SJCRH30 (cell line): Measurements from ENCODE around the gene CFB. TPM values are rescaled to one million over a fixed set of nuclear protein-coding genes. Genes with fewer than 3 reads are reported as not detected.
"Not testable (repeated sequence)": the region's sequence is repeated elsewhere in the genome, so short reads cannot be mapped to it uniquely, and the experiment has no call there.

Source experiments
- DNase-seq, 2 experiments: peaks; one replicate each; pipeline ENCODE4 v3.0.0-alpha.2; 2015 to 2020
- H3K27ac ChIP-seq: fragments of 250-450 bp; sonication (Bioruptor Pico); 2 replicates; pipeline ENCODE4 v1.5.1; 2020; ENCODE audit warnings: mild to moderate bottlenecking, moderate library complexity
- H3K27me3 ChIP-seq: fragments of 250-450 bp; sonication (Bioruptor Pico); 2 replicates; pipeline ENCODE4 v1.5.1; 2020; ENCODE audit warnings: mild to moderate bottlenecking, moderate library complexity
- H3K36me3 ChIP-seq: fragments of 250-450 bp; sonication (Bioruptor Pico); 2 replicates; pipeline ENCODE4 v1.5.1; 2020; ENCODE audit warnings: mild to moderate bottlenecking, moderate library complexity
- H3K4me1 ChIP-seq: fragments of 250-450 bp; sonication (Bioruptor Pico); 2 replicates; pipeline ENCODE4 v1.5.1; 2020; ENCODE audit warnings: mild to moderate bottlenecking, moderate library complexity
- H3K4me3 ChIP-seq: fragments of 250-450 bp; sonication (Bioruptor Pico); 2 replicates; pipeline ENCODE4 v1.5.1; 2020; ENCODE audit warnings: mild to moderate bottlenecking, moderate library complexity
- H3K9me3 ChIP-seq: fragments of 250-450 bp; sonication (Bioruptor Pico); replicated peaks from 2 replicates; pipeline ENCODE4 v1.5.1; 2020; ENCODE audit warnings: mild to moderate bottlenecking, moderate library complexity
- total RNA-seq: library from RNA; depleted of rRNA; stranded (reverse); fragments of >200 nt; shearing (Covaris generic); gene quantifications from 2 replicates; pipeline ENCODE4 v1.2.3, GENCODE V29; 2014

Gene CFB
- total RNA-seq, 1 experiment from 2014 or later, result not detected

GRCh38 chr6:31906122-31906521 is 39.8 kb upstream of the CFB start:
- DNase-seq, result no peak
- Histone ChIP-seq H3K9me3 (no peaks in the 10 kb centered on the region), H3K4me3 (no peak overlapping the region), H3K27me3 (no peaks in the 10 kb centered on the region), H3K4me1 (no peaks in the 10 kb centered on the region), H3K27ac (no peak overlapping the region), H3K36me3 (no peaks in the 10 kb centered on the region)

- H3K27ac ChIP-seq, H3K27me3 ChIP-seq, H3K9me3 ChIP-seq, DNase-seq, H3K4me3 ChIP-seq, H3K36me3 ChIP-seq, H3K4me1 ChIP-seq: not testable (repeated sequence)
Measured at GRCh38 chr6:31906727-31907126, 39.2 kb upstream of the CFB start.

- no peak for DNase-seq
- no peaks in the 10 kb centered on the region for H3K36me3 ChIP-seq
- no peak overlapping the region for H3K4me3 ChIP-seq
- H3K4me1 ChIP-seq, result no peaks in the 10 kb centered on the region
- no peaks in the 10 kb centered on the region for H3K27me3 ChIP-seq
- no peak overlapping the region for H3K27ac ChIP-seq
- H3K9me3 ChIP-seq, result no peaks in the 10 kb centered on the region
Measured at GRCh38 chr6:31907158-31907813, 38.6 kb upstream of the CFB start.

- H3K4me3 ChIP-seq, H3K27ac ChIP-seq, H3K9me3 ChIP-seq, DNase-seq, H3K4me1 ChIP-seq, H3K36me3 ChIP-seq, H3K27me3 ChIP-seq: not testable (repeated sequence)
Measured at GRCh38 chr6:31908255-31908654, 37.6 kb upstream of the CFB start.

- H3K36me3 ChIP-seq, result no peaks in the 10 kb centered on the region
- no peak overlapping the region for H3K4me3 ChIP-seq
- H3K9me3 ChIP-seq, result no peaks in the 10 kb centered on the region
- H3K27me3 ChIP-seq, result no peaks in the 10 kb centered on the region
- no peaks in the 10 kb centered on the region for H3K4me1 ChIP-seq
- DNase-seq, result no peak
- H3K27ac ChIP-seq, result no peak overlapping the region
Measured at GRCh38 chr6:31908791-31909190, 37.1 kb upstream of the CFB start.

GRCh38 chr6:31909298-31909697 is 36.6 kb upstream of the CFB start:
- not testable (repeated sequence) for H3K4me1 ChIP-seq, H3K27me3 ChIP-seq, H3K27ac ChIP-seq, H3K4me3 ChIP-seq, H3K9me3 ChIP-seq, H3K36me3 ChIP-seq, DNase-seq

GRCh38 chr6:31911826-31912585 is 33.9 kb upstream of the CFB start:
- DNase-seq, result no peak
- H3K27me3 ChIP-seq, result no peaks in the 10 kb centered on the region
- no peak overlapping the region for H3K27ac ChIP-seq
- no peaks in the 10 kb centered on the region for H3K36me3 ChIP-seq
- H3K9me3 ChIP-seq, result no peaks in the 10 kb centered on the region
- no peaks in the 10 kb centered on the region for H3K4me1 ChIP-seq
- H3K4me3 ChIP-seq, result no peak overlapping the region

GRCh38 chr6:31915351-31915750 is 30.5 kb upstream of the CFB start:
- Histone ChIP-seq H3K4me3 (no peak overlapping the region), H3K4me1 (no peaks in the 10 kb centered on the region), H3K9me3 (no peaks in the 10 kb centered on the region), H3K27me3 (no peaks in the 10 kb centered on the region), H3K36me3 (no peaks in the 10 kb centered on the region), H3K27ac (no peak overlapping the region)
- DNase-seq, result no peak

- Histone ChIP-seq H3K27ac (no peak overlapping the region), H3K4me3 (no peak overlapping the region), H3K9me3 (no peaks in the 10 kb centered on the region), H3K4me1 (no peaks in the 10 kb centered on the region), H3K36me3 (no peaks in the 10 kb centered on the region), H3K27me3 (no peaks in the 10 kb centered on the region)
- DNase-seq, result no peak
Measured at GRCh38 chr6:31915756-31916155, 30.1 kb upstream of the CFB start.

GRCh38 chr6:31918069-31918720 is 27.7 kb upstream of the CFB start:
- Histone ChIP-seq H3K27me3 (no peaks in the 10 kb centered on the region), H3K9me3 (no peaks in the 10 kb centered on the region), H3K36me3 (no peaks in the 10 kb centered on the region), H3K27ac (no peak overlapping the region), H3K4me1 (no peaks in the 10 kb centered on the region), H3K4me3 (no peak overlapping the region)
- no peak for DNase-seq

- Histone ChIP-seq H3K27me3 (no peaks in the 10 kb centered on the region), H3K9me3 (no peaks in the 10 kb centered on the region), H3K4me1 (no peaks in the 10 kb centered on the region)
Measured at GRCh38 chr6:31919624-31920303, 26.1 kb upstream of the CFB start.

GRCh38 chr6:31920811-31921210 is 25.1 kb upstream of the CFB start:
- Histone ChIP-seq H3K4me3 (no peak overlapping the region), H3K4me1 (no peaks in the 10 kb centered on the region), H3K9me3 (no peaks in the 10 kb centered on the region), H3K27ac (no peak overlapping the region), H3K27me3 (no peaks in the 10 kb centered on the region), H3K36me3 (no peaks in the 10 kb centered on the region)
- no peak for DNase-seq

More at GRCh38 chr6:31919624-31920303, 26.1 kb upstream of the CFB start:
- no peaks in the 10 kb centered on the region for H3K36me3 ChIP-seq
- no peak overlapping the region for H3K4me3 ChIP-seq
- no peak for DNase-seq
- H3K27ac ChIP-seq, result no peak overlapping the region

- no peak for DNase-seq
Measured at GRCh38 chr6:31922942-31923341, 23.0 kb upstream of the CFB start.

GRCh38 chr6:31927242-31927862 is 18.5 kb upstream of the CFB start, which contains the start of gene C2:
Gene C2, plus strand, starts transcription at chr6:31927717. Its CDS starts 36 bp downstream, at chr6:31927753.
- H3K36me3 ChIP-seq, result no peaks in the 10 kb centered on the region
- H3K4me1 ChIP-seq, result no peaks in the 10 kb centered on the region
- no peak within 1 kb of the TSS for H3K27ac ChIP-seq
- DNase-seq, result peak in 1 of 2 experiments; percentile 25
- H3K4me3 ChIP-seq, result peak within 1 kb of the TSS; percentile 26
- no peaks in the 10 kb centered on the region for H3K9me3 ChIP-seq
- no peaks in the 10 kb centered on the region for H3K27me3 ChIP-seq

More at GRCh38 chr6:31922942-31923341, 23.0 kb upstream of the CFB start:
- H3K27ac ChIP-seq, result no peak overlapping the region
- no peaks in the 10 kb centered on the region for H3K27me3 ChIP-seq
- H3K36me3 ChIP-seq, result no peaks in the 10 kb centered on the region
- no peak overlapping the region for H3K4me3 ChIP-seq
- H3K9me3 ChIP-seq, result no peaks in the 10 kb centered on the region
- H3K4me1 ChIP-seq, result no peaks in the 10 kb centered on the region
